ENCODE measurements around the gene DHX15. TPM values are rescaled to one million over a fixed set of nuclear protein-coding genes. Genes with fewer than 3 reads are reported as not detected.

Gene DHX15
- total RNA-seq, 1 experiment from 2014 or later, result 287 TPM

DNA sequence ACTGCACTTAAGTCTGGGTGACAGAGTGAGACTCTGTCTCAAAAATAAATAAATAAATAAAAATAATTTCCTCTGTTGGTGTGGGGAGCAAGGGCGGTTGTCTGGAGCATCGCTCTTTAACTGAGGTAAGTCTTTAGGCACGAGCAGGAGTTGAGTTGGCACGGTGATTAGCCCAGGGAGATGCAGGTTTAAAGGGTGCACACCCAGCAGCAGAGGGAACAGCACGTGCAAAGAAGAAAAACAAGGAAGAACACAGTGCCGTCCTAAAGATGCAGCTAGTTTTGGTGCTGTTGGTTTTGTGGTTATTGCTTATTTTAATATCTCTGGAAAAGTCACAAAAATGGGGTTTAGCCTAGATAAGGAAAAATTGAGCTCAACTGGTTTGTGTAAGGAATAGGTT, 87.8 kb downstream of the DHX15 start:
- H3K27ac Mint-ChIP-seq, result peak overlapping the region in 1 of 3 experiments; percentile 92; a peak in 2 of 7 replicates

More for the DNA sequence above, 87.8 kb downstream of the DHX15 start:
- Mint-ChIP-seq H3K4me3 (no peak overlapping the region), H3K36me3 (ENCODE audit: insufficient read depth in 1 of 3, low read depth in 3 of 3) (peaks cover 4 to 10% (median 9%) of the 10 kb centered on the region in 3 experiments; a peak in 5 of 7 replicates), H3K9me3 (peaks cover 8 to 19% of the 10 kb centered on the region in 2 experiments), H3K27me3 (ENCODE audit: low read depth) (peaks cover 4% of the 10 kb centered on the region), H3K4me1 (peaks cover 24 to 30% of the 10 kb centered on the region in 2 experiments)
- H3T11ph ChIP-seq (ENCODE audit: low read length), result no peak overlapping the region
- TF ChIP-seq, protein P1, sequence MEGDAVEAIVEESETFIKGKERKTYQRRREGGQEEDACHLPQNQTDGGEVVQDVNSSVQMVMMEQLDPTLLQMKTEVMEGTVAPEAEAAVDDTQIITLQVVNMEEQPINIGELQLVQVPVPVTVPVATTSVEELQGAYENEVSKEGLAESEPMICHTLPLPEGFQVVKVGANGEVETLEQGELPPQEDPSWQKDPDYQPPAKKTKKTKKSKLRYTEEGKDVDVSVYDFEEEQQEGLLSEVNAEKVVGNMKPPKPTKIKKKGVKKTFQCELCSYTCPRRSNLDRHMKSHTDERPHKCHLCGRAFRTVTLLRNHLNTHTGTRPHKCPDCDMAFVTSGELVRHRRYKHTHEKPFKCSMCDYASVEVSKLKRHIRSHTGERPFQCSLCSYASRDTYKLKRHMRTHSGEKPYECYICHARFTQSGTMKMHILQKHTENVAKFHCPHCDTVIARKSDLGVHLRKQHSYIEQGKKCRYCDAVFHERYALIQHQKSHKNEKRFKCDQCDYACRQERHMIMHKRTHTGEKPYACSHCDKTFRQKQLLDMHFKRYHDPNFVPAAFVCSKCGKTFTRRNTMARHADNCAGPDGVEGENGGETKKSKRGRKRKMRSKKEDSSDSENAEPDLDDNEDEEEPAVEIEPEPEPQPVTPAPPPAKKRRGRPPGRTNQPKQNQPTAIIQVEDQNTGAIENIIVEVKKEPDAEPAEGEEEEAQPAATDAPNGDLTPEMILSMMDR (conservative IDR thresholded peaks at IDR 0.05), result no peak
- no peak overlapping the region for H3K14ac ChIP-seq (ENCODE audit: insufficient read depth, low read length)
- WGBS (ENCODE audit: extremely low coverage, insufficient read length, low lambda C conversion rate), result no CpG with 5 or more reads among the region's 6 CpGs
- no peak overlapping the region for H2BK12ac ChIP-seq (ENCODE audit: insufficient read length, low read depth, low read length)
- H3K18ac ChIP-seq (ENCODE audit: insufficient read length, low read depth, low read length), result no peak overlapping the region
- H3K23ac ChIP-seq (ENCODE audit: insufficient read length, low read depth, low read length), result no peak overlapping the region
- no peak overlapping the region for H2AK5ac ChIP-seq (ENCODE audit: insufficient read length, low read length)
- H3K23me2 ChIP-seq (ENCODE audit: insufficient read length, low read depth, low read length, poor library complexity, severe bottlenecking), result no peaks in the 10 kb centered on the region
- no peak overlapping the region for H3K27ac ChIP-seq (ENCODE audit: insufficient read length, low read depth, low read length)
- no peak overlapping the region for H3K4ac ChIP-seq (ENCODE audit: low read depth, low read length)
- H3K79me1 ChIP-seq (ENCODE audit: insufficient read depth, low read depth, low read length, poor library complexity, severe bottlenecking), result no peaks in the 10 kb centered on the region
- H2BK15ac ChIP-seq (ENCODE audit: low read depth, low read length), result no peak overlapping the region
- no peak overlapping the region for H4K8ac ChIP-seq (replicated peaks; ENCODE audit: insufficient read length, low read depth, low read length)
- no peak overlapping the region for H3K9ac ChIP-seq (ENCODE audit: extremely low read depth, insufficient read length, low read length)
- DNase-seq, result no peak
- H3K27me3 ChIP-seq (ENCODE audit: insufficient read depth, low read length), result no peaks in the 10 kb centered on the region
- H2AFZ ChIP-seq (ENCODE audit: low read length), result no peak overlapping the region
- H3K79me2 ChIP-seq (ENCODE audit: insufficient read depth, low read length), result no peaks in the 10 kb centered on the region
- no peaks in the 10 kb centered on the region for H4K20me1 ChIP-seq (ENCODE audit: control insufficient read depth, insufficient read depth, insufficient read length)
- no peaks in the 10 kb centered on the region for H3K9me3 ChIP-seq (ENCODE audit: control insufficient read depth, low read depth, low read length)
- no peak overlapping the region for H2BK120ac ChIP-seq (ENCODE audit: low read depth, low read length, poor library complexity, severe bottlenecking)
- 0 out of 2 replicates have a peak, but pooled peaks cover 2% of the 10 kb centered on the region for H3K4me1 ChIP-seq (ENCODE audit: insufficient read depth, low read length)
- no peak overlapping the region for H4K5ac ChIP-seq (ENCODE audit: insufficient read length, low read depth, low read length)
- no peak overlapping the region for H3K4me2 ChIP-seq (ENCODE audit: insufficient read depth, insufficient read length, low read length)
- no peak overlapping the region for H4K91ac ChIP-seq (ENCODE audit: insufficient read length, low read depth, low read length)
- H2BK5ac ChIP-seq (ENCODE audit: insufficient read length, low read length), result no peak overlapping the region
- H2BK20ac ChIP-seq (ENCODE audit: low read depth, low read length, poor library complexity, severe bottlenecking), result no peak overlapping the region
- no peak overlapping the region for H3K56ac ChIP-seq (ENCODE audit: insufficient read length, low read depth, low read length)
